B cell (primary cell): ENCODE results near the gene PYCR2.

Source experiments
- CTCF ChIP-seq: fragments of 200-600 bp; IDR thresholded peaks from one replicate; pipeline ENCODE4 v1.8.0; 2022; ENCODE audit warnings: antibody characterized with exemption, mild to moderate bottlenecking
- EZH2 ChIP-seq: IDR thresholded peaks from 2 replicates; pipeline ENCODE4 v1.6.1; 2012; ENCODE audit warnings: borderline replicate concordance, low read depth, mild to moderate bottlenecking, moderate library complexity, low read length; ENCODE audit not compliant: insufficient read depth, poor library complexity, severe bottlenecking

DNA sequence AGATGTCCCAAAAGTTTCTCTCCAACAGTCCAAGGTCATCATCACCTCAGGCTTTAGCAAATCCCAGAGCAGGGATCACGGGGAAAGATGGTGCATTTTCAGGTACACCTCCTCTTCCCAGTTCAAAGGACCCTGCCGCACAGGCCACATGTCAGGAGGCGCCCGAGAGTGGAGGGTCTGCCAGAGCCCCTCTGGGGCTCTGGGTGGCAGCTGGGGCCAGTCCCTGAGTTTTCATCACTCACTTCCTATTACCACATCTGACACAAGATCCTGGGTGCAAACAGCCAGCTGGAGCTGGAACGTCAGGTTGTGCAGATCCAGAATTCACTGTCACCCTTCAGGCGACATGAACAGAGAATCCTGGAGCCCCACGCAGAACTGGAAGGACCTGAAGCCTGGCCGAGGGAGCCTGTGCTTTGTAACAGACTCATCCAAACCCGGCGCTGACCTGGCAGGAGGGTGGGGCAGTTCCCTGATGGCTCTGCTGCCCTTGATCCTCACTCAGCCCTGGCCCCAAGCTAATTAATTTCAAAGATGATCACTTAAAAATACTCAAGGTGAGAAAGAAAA, 50.7 kb downstream of the PYCR2 start:
- TF ChIP-seq CTCF = no peak
- TF ChIP-seq EZH2 = no peak
